NOMO-1 (cell line): Measurements from ENCODE around the gene CPXM2.

Experiments used
- DNase-seq, 2 experiments: peaks; one replicate each; lab custom pipeline; 2025; ENCODE audit not compliant: unreplicated experiment in 2 of 2; lab: John Stamatoyannopoulos, UW

Gene CPXM2

DNA sequence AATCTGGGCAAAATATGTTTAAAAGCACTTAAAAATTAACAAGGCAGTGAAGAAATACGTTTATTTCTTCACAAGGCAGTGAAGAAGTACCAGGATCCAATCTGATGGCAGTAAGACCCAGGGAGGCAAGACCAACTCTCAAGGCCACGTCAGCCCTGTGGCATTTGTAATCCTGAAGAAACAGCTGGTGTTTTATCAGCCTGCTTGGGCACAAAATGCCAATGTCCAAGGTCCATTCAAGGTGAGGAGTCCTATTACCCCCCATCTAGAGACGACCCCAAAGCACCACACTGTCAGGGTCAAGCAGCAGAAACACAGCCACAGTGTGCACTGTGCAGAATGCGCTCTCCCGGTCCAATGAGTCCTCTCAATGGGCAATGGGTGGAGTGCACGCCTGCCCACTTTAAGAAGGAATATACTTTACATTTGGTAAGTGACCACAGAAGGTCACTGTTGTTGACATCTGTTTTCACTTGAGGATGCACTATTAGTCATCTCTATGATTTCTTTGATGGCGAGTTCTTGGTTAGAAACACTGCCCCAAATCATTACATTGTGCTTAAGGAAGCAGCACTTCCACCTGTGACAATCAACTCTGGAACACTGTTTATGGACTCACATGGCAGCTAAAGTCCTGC is 12.8 kb downstream of the CPXM2 start:
- no peak for DNase-seq

DNA sequence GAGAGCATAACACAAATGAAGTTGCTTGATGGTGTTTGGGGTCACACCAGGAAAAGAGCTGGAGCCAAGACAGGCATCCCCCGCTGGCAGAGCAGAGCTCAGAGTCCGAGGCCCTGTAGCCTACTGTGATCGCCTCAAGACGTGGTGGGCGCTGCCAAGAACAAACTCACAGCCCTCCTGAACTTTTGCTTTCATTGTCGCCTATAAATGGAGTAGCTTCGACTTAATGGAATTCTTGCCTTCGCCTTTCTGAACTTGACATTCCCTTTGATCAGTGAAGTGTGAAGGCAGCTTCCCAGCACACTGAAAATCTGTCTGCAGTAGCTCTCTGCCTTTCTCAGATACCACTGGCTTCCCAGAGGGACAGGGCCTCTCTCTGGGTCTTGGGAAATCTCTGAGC is 21.3 kb downstream of the CPXM2 start:
- no peak for DNase-seq

GRCh38 chr10:123869020-123869414 is 22.6 kb downstream of the CPXM2 start:
- no peak for DNase-seq

DNA sequence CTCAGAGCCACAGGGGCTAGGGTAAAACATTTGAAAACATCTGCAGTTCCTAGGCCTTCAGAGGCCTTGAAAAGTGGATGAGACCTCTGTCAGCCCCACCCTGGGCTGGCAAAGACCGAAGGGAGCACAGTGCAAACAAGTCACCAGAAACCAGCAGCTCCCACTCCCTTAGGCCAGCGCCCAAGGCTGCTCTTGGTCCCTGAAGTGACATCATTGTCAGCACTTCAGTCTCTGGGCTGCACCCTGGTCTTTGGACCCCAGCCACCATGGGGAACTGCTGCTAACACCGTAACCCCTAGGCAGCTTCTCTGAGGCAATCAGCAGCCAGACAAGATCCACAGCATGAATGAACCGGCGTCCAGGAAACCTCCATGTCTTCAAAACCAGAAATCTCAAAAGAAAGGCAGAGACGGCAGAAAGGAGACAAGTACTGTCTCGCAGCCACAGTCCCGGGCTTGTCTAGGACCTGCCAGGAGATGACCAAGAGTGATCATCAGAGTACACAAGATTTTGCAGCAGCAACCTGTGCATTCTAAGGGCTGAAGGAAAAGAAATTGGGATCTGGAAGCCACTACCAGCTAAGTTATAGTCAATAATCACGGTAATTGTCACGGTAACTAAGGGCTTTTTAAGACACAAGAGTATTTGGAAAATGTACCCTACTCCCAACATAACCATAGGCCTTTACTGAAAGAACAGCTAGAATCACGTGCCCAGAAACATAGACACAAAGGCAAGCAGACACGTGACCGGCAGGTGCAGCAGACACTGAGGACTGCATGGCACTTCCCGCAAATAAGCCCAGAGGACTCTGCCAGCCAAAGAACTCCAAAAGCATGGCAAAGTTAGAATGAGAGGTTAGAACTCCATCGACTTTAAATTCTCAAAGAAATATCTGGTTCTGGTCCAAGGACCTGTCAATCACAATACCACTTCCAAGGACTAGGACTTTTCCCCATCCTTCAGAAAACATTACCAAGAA is 23.3 kb downstream of the CPXM2 start:
- no peak for DNase-seq

- DNase-seq: no peak
Observed at GRCh38 chr10:123865880-123866279, 25.7 kb downstream of the CPXM2 start.

GRCh38 chr10:123865350-123865749 is 26.3 kb downstream of the CPXM2 start:
- DNase-seq: no peak

DNA sequence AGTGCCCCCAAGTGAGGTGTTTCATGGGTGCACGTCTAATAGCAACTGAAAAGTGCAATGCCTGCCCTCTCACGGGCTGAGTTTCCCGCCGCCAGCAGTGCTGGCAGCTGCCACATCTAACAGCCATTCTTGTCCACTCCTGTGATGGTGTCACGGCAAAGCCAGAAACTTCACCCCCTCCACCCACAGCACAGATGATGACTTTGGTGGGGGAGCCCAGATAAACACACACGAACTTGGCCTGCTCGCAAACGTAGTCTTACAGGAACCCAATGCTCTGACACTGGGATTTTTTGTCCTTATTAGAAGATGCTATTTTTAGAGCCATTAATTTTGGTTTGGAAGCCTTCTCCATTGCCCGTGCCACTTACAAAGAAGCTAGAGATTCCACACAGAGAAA is 26.7 kb downstream of the CPXM2 start:
- DNase-seq: no peak

GRCh38 chr10:123863721-123864482 is 27.7 kb downstream of the CPXM2 start:
- DNase-seq: no peak

DNA sequence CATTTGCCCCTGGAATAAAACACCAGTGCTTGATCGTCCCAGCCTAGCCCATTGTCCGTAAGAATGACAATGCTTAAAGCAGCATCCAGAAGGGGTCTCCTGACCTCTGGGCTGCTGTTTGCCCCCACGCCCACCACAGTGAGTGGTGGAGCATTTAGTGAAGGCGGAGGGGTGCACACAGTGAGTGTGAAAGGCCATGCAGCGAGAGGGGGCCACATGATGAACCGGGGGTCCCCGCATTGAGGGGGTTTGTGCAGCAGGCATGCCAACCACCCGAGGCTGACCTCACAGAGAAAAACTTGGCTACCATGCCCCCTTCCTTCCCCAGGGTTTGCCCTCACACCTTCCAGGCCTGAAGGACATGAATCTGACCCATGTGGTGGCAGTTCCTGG is 28.4 kb downstream of the CPXM2 start:
- no peak for DNase-seq

- no peak for DNase-seq
Observed at GRCh38 chr10:123862421-123863182, 29.0 kb downstream of the CPXM2 start.

DNA sequence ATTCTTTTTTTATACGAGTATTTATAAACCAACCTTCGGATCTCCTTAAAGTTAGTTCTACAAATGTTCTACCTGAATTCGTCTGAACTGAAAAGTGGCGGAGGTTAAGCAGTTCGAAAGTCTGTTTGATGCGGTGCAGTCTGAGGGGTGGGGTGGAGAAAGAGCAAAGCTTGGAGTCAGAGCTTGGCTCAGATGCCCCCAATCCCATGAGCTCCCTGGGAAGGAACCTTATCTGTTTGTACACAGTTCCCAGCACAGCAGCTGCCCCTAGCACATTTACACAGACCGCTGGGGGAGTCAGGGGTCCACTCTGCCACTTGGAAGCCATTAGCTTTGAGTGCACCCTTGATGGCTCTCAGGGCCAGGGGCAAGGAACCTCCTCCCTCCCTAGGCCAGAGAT is 30.8 kb downstream of the CPXM2 start:
- DNase-seq: no peak

- DNase-seq: no peak
Observed at GRCh38 chr10:123860209-123860608, 31.4 kb downstream of the CPXM2 start.

- DNase-seq: no peak
Observed at GRCh38 chr10:123859653-123860050, 32.0 kb downstream of the CPXM2 start.

- DNase-seq: no peak
Observed at GRCh38 chr10:123858907-123859652, 32.5 kb downstream of the CPXM2 start.

DNA sequence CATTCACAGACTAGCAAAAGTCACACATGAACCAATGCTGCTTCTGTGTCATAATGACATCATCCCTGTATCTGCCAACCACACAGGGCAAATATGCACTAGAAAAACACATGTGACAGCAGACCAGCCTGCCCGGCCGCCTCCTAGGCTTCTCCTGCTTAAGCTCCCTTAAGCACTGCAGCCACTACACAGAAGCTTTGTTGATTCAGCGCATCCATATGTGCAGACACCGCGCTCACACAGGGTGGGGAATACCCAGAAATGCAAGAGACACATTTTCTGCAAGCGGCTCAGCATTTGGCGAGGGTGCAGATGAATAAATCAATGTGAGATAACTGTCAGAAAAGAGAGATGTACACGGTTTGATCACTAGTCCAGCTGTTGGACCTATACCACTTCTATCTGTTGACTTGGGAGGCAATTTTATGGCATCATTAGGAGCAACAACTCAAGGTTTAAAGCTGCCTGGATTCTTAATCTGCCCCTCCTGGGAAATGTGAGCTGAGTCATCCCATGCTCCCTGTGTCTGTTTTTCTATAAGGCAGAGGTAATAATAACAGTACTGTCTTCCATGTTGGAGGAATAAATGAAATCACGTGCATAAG is 33.4 kb downstream of the CPXM2 start:
- DNase-seq: no peak

GRCh38 chr10:123857616-123858015 is 34.0 kb downstream of the CPXM2 start:
- DNase-seq: no peak

DNA sequence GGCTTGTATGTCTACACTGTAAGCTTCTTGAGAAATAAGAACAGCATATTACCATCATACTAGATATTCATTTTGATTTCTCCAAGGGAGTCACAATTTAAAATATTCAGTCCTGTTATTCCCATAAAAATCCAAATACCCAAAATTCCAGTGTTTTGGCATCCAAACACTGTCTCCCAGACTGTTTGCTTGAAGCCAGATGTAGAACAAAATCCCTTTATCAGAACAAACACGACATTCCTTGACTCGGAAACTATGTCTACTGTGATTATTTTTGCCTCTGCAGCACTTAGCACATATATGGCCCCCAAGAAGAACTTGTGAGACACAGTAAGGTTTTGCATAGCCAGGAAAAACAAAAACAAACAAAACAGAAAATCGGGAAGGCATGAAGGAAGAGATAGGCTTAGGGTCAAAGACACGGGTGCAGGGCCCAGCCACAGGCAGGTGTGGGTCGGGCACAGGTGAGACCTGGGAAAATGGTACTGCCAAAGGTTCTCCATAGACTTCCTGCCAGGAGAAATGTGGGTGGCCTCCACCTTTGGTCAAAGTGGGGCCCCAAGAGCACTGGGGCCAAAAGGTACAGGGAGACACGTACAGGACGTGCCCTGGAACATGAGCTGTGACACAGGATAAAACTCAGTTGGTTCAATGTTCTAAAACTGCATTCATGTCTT is 36.5 kb downstream of the CPXM2 start:
- DNase-seq: no peak

GRCh38 chr10:123854498-123854897 is 37.1 kb downstream of the CPXM2 start:
- no peak for DNase-seq

GRCh38 chr10:123854003-123854402 is 37.6 kb downstream of the CPXM2 start:
- DNase-seq: no peak
